Lower leg skin (tissue), 3 donors: Measurements from ENCODE around the gene CYP3A7.
"Not testable (repeated sequence)": the region's sequence is repeated elsewhere in the genome, so short reads cannot be mapped to it uniquely, and the experiment has no call there.

ENCODE experiments used
- POLR2A ChIP-seq, 2 donors: fragments of 450-650 bp; IDR thresholded peaks; one replicate each; pipeline ENCODE4 v1.6.1; 2016 to 2017; ENCODE audit warnings: antibody characterized with exemption in 2 of 2, mild to moderate bottlenecking in 1 of 2, moderate library complexity in 1 of 2
- TF ChIP-seq, protein P1 (sequence below), 3 donors: fragments of 450-650 bp; IDR thresholded peaks; one replicate each; pipeline ENCODE4 v1.5.1; 2016; ENCODE audit warnings: antibody characterized with exemption in 3 of 3, mild to moderate bottlenecking in 3 of 3, moderate library complexity in 2 of 3

DNA sequence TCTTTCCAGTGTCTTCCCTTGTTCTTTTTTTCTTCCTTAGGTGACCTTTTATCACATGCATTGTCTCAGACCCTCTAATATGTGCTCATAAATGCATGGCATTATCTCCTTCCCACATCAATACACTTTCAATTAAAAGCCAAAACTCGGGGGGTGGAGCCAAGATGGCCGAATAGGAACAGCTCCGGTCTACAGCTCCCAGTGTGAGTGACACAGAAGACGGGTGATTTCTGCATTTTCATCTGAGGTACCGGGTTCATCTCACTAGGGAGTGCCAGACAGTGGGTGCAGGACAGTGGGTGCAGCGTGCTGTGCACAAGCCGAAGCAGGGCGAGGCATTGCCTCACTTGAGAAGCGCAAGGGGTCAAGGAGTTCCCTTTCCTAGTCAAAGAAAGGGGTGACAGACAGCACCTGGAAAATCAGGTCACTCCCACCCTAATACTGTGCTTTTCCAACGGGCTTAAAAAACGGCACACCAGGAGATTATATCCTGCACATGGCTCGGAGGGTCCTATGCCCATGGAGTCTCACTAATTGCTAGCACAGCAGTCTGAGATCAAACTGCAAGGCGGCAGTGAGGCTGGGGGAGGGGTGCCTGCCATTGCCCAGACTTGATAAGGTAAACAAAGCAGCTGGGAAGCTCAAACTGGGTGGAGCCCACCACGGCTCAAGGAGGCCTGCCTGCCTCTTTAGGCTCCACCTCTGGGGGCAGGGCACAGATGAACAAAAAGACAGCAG, 49.0 kb downstream of the CYP3A7 start:
- TF ChIP-seq, protein P1, sequence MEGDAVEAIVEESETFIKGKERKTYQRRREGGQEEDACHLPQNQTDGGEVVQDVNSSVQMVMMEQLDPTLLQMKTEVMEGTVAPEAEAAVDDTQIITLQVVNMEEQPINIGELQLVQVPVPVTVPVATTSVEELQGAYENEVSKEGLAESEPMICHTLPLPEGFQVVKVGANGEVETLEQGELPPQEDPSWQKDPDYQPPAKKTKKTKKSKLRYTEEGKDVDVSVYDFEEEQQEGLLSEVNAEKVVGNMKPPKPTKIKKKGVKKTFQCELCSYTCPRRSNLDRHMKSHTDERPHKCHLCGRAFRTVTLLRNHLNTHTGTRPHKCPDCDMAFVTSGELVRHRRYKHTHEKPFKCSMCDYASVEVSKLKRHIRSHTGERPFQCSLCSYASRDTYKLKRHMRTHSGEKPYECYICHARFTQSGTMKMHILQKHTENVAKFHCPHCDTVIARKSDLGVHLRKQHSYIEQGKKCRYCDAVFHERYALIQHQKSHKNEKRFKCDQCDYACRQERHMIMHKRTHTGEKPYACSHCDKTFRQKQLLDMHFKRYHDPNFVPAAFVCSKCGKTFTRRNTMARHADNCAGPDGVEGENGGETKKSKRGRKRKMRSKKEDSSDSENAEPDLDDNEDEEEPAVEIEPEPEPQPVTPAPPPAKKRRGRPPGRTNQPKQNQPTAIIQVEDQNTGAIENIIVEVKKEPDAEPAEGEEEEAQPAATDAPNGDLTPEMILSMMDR (IDR thresholded peaks at IDR 0.05): not testable (repeated sequence)
- not testable (repeated sequence) for TF ChIP-seq POLR2A (IDR thresholded peaks at IDR 0.05)
